Inflammatory macrophage treated with lipopolysaccharide for 1 hour (primary cell): Measurements from ENCODE around the gene C2CD3.
"Not testable (repeated sequence)": the region's sequence is repeated elsewhere in the genome, so short reads cannot be mapped to it uniquely, and the experiment has no call there.

ENCODE experiments used
- DNase-seq, 2 donors: peaks; one replicate each; pipeline ENCODE4 v3.0.0-alpha.2; 2020 to 2022

The C2CD3 gene

GRCh38 chr11:74004046-74004695 is 166.6 kb downstream of the C2CD3 start:
- DNase-seq: no peak

GRCh38 chr11:74002832-74003231 is 168.0 kb downstream of the C2CD3 start:
- DNase-seq: no peak

GRCh38 chr11:74001822-74002286 is 168.9 kb downstream of the C2CD3 start:
- no peak for DNase-seq

- DNase-seq: no peak
Observed at GRCh38 chr11:74000307-74001133, 170.3 kb downstream of the C2CD3 start.

GRCh38 chr11:73999581-74000306 is 171.1 kb downstream of the C2CD3 start:
- no peak for DNase-seq

- no peak for DNase-seq
Observed at GRCh38 chr11:73998846-73999575, 171.8 kb downstream of the C2CD3 start.

GRCh38 chr11:73997120-73997770 is 173.6 kb downstream of the C2CD3 start:
- DNase-seq: no peak

GRCh38 chr11:73996161-73996747 is 174.5 kb downstream of the C2CD3 start:
- no peak for DNase-seq

- no peak for DNase-seq
Observed at GRCh38 chr11:73995731-73996130, 175.1 kb downstream of the C2CD3 start.

- DNase-seq: peak; percentile 71 to 86
Observed at GRCh38 chr11:73995247-73995646, 175.6 kb downstream of the C2CD3 start.

GRCh38 chr11:73991471-73992006 is 179.3 kb downstream of the C2CD3 start:
- DNase-seq: no peak

- DNase-seq: no peak
Observed at GRCh38 chr11:73990730-73991129, 180.1 kb downstream of the C2CD3 start.

GRCh38 chr11:73989156-73989555 is 181.6 kb downstream of the C2CD3 start:
- peak; percentile 13 to 34 for DNase-seq

- DNase-seq: no peak
Observed at GRCh38 chr11:73988227-73988626, 182.6 kb downstream of the C2CD3 start.

GRCh38 chr11:73985661-73986060 is 185.1 kb downstream of the C2CD3 start:
- DNase-seq: not testable (repeated sequence)

- DNase-seq: peak in 1 of 2 donors; percentile 16
Observed at GRCh38 chr11:73983741-73984538, 186.9 kb downstream of the C2CD3 start.

GRCh38 chr11:73982990-73983740 is 187.6 kb downstream of the C2CD3 start:
- peak; percentile 90 to 96 for DNase-seq

GRCh38 chr11:73982595-73982989 is 188.2 kb downstream of the C2CD3 start, which contains the start of gene UCP2:
TSS of gene UCP2 (minus strand) at chr11:73982843. CDS start at chr11:73978378, 4,465 bp downstream.
- peak; percentile 77 to 82 for DNase-seq

GRCh38 chr11:73981051-73981805 is 189.6 kb downstream of the C2CD3 start:
- DNase-seq: no peak
